Left ventricle myocardium inferior (tissue), 1 donor: Measurements from ENCODE around the gene HUS1B. TPM values are rescaled to one million over a fixed set of nuclear protein-coding genes. Genes with fewer than 3 reads are reported as not detected.

Source experiments
- DNase-seq: peaks from one replicate; pipeline ENCODE4 v3.0.0-alpha.2; 2020
- H3K27ac ChIP-seq: fragments of 200-600 bp; replicated peaks from 2 replicates; pipeline ENCODE4 v1.8.0; 2021
- H3K27me3 ChIP-seq: fragments of 200-600 bp; 2 replicates; pipeline ENCODE4 v1.8.0; 2021; ENCODE audit warnings: low read depth
- H3K36me3 ChIP-seq: fragments of 200-600 bp; 2 replicates; pipeline ENCODE4 v1.8.0; 2021
- H3K4me1 ChIP-seq: fragments of 200-600 bp; 2 replicates; pipeline ENCODE4 v1.8.0; 2021
- H3K4me3 ChIP-seq: fragments of 200-600 bp; 2 replicates; pipeline ENCODE4 v1.8.0; 2021; ENCODE audit warnings: mild to moderate bottlenecking, moderate library complexity
- H3K9me3 ChIP-seq: fragments of 200-600 bp; replicated peaks from 2 replicates; pipeline ENCODE4 v1.8.0; 2021
- intact Hi-C: fragments of 100-400 bp; cut with micrococcal nuclease; formaldehyde crosslinking; loops from one replicate; pipeline ENCODE4 v1.11.0; 2022
- total RNA-seq: library from RNA; stranded (reverse); fragmentation: NEBNext Ultra II Directional; extraction: Animal tissue kit (Norgen Biotek cat#: 25700); gene quantifications from one replicate; pipeline ENCODE4 v1.2.1, GENCODE V29; 2021
- TF ChIP-seq, protein P1 (sequence below): fragments of 200-600 bp; IDR thresholded peaks from 2 replicates; pipeline ENCODE4 v1.8.0; 2021; ENCODE audit warnings: antibody characterized with exemption, mild to moderate bottlenecking, borderline replicate concordance
- donor health status: DM: no; HTN: yes; CAD: no; lungs with severe emphysema.

HUS1B gene
- total RNA-seq, 1 donor from 2014 or later: not detected

DNA sequence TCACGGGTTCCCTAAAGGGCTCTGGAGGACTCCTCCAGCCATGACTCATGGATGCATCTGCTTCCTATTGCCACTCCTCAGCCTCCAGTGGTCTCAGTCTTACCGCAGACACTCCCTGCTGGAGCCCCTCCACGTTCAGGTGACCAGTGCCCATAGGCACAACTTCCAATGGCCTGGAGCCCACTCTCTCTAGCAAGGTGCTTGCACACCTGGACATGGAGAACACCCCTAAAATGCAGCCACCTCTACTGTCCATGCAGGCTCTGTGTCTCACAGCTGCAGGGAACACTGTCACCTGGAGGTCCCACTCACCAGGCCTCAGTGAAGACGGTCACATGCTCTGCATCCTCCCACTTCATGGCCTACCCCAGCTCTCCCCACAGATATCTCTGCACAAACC, 36.0 kb downstream of the HUS1B start:
- Histone ChIP-seq H3K27me3 (no peaks in the 10 kb centered on the region), H3K4me3 (no peak overlapping the region), H3K9me3 (no peaks in the 10 kb centered on the region), H3K27ac (no peak overlapping the region), H3K36me3 (peaks cover 23% of the 10 kb centered on the region), H3K4me1 (no peaks in the 10 kb centered on the region)
- intact Hi-C loops: no loop called here
- TF ChIP-seq, protein P1, sequence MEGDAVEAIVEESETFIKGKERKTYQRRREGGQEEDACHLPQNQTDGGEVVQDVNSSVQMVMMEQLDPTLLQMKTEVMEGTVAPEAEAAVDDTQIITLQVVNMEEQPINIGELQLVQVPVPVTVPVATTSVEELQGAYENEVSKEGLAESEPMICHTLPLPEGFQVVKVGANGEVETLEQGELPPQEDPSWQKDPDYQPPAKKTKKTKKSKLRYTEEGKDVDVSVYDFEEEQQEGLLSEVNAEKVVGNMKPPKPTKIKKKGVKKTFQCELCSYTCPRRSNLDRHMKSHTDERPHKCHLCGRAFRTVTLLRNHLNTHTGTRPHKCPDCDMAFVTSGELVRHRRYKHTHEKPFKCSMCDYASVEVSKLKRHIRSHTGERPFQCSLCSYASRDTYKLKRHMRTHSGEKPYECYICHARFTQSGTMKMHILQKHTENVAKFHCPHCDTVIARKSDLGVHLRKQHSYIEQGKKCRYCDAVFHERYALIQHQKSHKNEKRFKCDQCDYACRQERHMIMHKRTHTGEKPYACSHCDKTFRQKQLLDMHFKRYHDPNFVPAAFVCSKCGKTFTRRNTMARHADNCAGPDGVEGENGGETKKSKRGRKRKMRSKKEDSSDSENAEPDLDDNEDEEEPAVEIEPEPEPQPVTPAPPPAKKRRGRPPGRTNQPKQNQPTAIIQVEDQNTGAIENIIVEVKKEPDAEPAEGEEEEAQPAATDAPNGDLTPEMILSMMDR: no peak
- DNase-seq: no peak

DNA sequence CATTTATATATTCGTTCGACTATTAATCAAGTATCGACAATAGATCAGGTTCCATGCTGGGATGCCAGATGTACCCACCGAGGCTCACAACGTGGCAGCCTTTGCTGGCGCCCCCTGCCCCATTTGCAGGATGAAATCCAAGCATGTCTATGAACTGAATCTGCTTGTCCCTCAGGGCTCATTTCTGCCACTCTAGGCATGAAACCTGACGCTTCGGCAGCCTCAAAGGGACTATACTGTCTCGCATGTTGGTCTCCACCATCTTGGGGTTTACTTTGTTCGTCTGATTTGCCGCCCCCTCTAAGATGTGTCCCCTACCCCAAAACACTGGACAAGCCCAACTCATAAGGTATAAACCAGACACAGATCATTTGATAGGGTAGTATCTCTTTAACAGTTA, 36.7 kb downstream of the HUS1B start:
- no peak for DNase-seq
- intact Hi-C loops: no loop called here
- H3K4me1 ChIP-seq: no peaks in the 10 kb centered on the region
- H3K36me3 ChIP-seq: peaks cover 27% of the 10 kb centered on the region
- TF ChIP-seq, protein P1: no peak
- H3K27me3 ChIP-seq: no peaks in the 10 kb centered on the region
- no peak overlapping the region for H3K27ac ChIP-seq
- H3K4me3 ChIP-seq: no peak overlapping the region
- no peaks in the 10 kb centered on the region for H3K9me3 ChIP-seq

DNA sequence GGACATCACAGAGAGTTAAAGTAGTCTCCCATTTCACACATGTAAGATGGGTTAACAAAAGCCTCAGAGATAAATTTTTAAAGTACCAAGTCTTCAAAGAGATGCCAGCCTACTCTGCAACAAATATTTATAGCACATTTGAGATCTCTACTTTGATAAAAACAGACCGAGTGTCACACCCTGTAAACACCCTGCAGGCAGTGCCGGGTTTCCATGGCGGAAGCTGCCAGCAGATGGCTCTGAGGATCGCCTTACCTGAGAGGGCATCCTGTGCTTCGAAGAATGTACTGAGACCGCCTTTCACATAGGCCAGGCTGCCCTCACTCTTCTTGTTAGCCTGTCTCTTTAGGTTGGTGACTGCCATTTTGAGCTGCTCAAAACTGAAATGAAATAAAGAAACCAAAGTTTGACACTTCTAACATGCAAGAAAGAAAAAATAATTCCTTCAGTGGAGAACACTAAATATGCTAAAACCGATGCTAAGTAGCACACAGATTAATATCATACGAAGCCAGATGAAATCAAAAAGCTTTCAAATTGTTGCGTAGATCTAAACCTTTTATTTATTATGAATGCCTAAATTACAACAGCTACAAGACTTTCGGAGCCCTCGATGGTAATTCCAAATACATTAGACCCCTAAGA, 39.3 kb downstream of the HUS1B start:
- H3K9me3 ChIP-seq: no peaks in the 10 kb centered on the region
- H3K36me3 ChIP-seq: peaks cover 27% of the 10 kb centered on the region
- H3K27me3 ChIP-seq: no peaks in the 10 kb centered on the region
- intact Hi-C loops: no loop called here
- H3K4me3 ChIP-seq: no peak overlapping the region
- no peak overlapping the region for H3K27ac ChIP-seq
- TF ChIP-seq, protein P1: no peak
- no peak for DNase-seq
- no peaks in the 10 kb centered on the region for H3K4me1 ChIP-seq

DNA sequence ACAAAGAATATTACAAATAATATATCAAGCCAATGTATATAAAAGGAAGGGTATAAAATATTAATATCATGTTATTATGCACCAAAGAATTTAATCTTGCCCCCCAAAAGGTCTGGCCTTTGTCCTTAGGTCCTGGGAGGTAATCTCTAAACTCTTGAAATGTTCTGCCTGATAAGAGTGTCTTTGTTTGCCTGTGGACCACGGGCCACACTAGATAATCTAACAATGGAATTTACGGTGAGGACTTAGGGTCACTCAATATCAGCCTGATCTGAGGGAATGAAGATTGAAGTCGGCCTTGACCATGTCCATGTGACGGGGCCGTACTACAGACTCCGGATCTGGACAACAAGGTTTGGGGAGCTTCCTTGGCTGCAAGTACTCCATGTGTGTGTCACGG, 42.9 kb downstream of the HUS1B start:
- Histone ChIP-seq H3K27ac (no peak overlapping the region), H3K4me1 (peaks cover 6% of the 10 kb centered on the region), H3K4me3 (no peak overlapping the region), H3K9me3 (no peaks in the 10 kb centered on the region), H3K36me3 (peaks cover 33% of the 10 kb centered on the region), H3K27me3 (no peaks in the 10 kb centered on the region)
- TF ChIP-seq, protein P1: no peak
- DNase-seq: no peak
- intact Hi-C loops: no loop called here

DNA sequence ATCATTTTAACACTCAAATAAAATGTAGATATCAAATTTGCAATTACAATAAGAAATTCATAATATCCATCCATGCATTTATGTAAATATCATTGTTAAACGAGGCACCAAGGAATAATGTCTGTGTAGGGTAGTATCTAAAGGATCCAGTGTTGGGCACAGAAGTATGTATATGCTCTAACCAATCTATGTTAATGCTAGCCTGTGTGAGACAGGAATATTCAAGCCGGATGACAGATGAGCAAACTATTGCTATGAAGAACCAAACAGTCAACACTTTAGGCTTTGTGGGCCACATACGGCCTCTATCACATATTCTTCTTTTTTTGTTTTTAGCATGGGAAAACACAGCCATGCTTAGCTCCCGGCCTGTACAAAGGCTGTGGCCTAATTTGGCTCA, 45.0 kb downstream of the HUS1B start:
- Histone ChIP-seq H3K36me3 (peaks cover 32% of the 10 kb centered on the region), H3K27me3 (no peaks in the 10 kb centered on the region), H3K27ac (no peak overlapping the region), H3K9me3 (no peaks in the 10 kb centered on the region), H3K4me3 (no peak overlapping the region), H3K4me1 (peaks cover 6% of the 10 kb centered on the region)
- TF ChIP-seq, protein P1: no peak
- no peak for DNase-seq
- intact Hi-C loops: no loop called here

DNA sequence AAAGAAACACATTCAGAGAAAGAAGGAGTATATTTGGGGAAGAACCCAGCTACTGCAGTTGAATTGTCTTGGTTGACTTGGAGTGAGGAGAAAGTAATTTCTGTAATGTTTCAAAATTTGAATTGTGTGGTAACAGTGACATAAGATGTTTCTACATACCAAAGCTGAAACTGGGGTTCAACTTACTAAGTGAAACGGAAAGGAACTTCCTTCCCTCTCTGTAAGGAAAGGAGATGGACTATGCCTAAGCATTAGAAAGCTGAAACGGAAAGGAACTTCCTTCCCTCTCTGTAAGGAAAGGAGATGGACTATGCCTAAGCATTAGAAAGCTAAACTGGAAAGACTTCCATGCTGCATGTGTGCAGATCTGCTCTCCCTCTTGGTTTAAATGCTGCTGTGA, 46.0 kb downstream of the HUS1B start:
- Histone ChIP-seq H3K4me3 (no peak overlapping the region), H3K4me1 (peaks cover 6% of the 10 kb centered on the region), H3K9me3 (no peaks in the 10 kb centered on the region), H3K27me3 (no peaks in the 10 kb centered on the region), H3K36me3 (peaks cover 34% of the 10 kb centered on the region), H3K27ac (no peak overlapping the region)
- intact Hi-C loops: no loop called here
- TF ChIP-seq, protein P1: no peak
- DNase-seq: no peak
